Measurements from ENCODE around the gene NGEF. TPM values are rescaled to one million over a fixed set of nuclear protein-coding genes. Genes with fewer than 3 reads are reported as not detected.

Gene NGEF
- total and polyA plus RNA-seq, 7 donors = 0.28 to 13.9 (median 10.8) TPM; not detected in 2

- H3K9me3 ChIP-seq = no peaks in the 10 kb centered on the region
- H3K27ac ChIP-seq = no peak overlapping the region
- TF ChIP-seq EP300 (IDR thresholded peaks at IDR 0.05) = no peak
- peak in 1 of 4 donors; percentile 42 for TF ChIP-seq POLR2AphosphoS5 (IDR thresholded peaks at IDR 0.05)
- 69 to 72% methylated on average over 24 of the region's 24 CpGs for WGBS, 2 donors
- no peak for DNase-seq
- H3K4me3 ChIP-seq = no peak overlapping the region
- H3K36me3 ChIP-seq = no peaks in the 10 kb centered on the region
- H3K27me3 ChIP-seq = peaks cover 0 to 27% (median 6%) of the 10 kb centered on the region in 3 donors
- peaks cover 0 to 5% (median 0%) of the 10 kb centered on the region in 4 donors for H3K4me1 ChIP-seq
- intact Hi-C loops (cut with DNase I) = loop anchor here (5.0 kb wide), 1 partner anchor 444 kb away; no protein-coding TSS in a partner anchor
Measured at GRCh38 chr2:233051241-233052149, 38.4 kb upstream of the NGEF start.

- H3K27me3 ChIP-seq = peaks cover 0 to 25% (median 6%) of the 10 kb centered on the region in 3 donors
- WGBS, 2 donors = 11 to 45% methylated on average over 4 of the region's 4 CpGs
- H3K9me3 ChIP-seq = no peaks in the 10 kb centered on the region
- TF ChIP-seq EP300 (IDR thresholded peaks at IDR 0.05) (no peak), POLR2AphosphoS5 (IDR thresholded peaks at IDR 0.05) (no peak), POLR2A (IDR thresholded peaks at IDR 0.05) (no peak), CTCF (IDR thresholded peaks at IDR 0.05) (no peak)
- no peak overlapping the region for H3K27ac ChIP-seq
- no peak for DNase-seq
- no peaks in the 10 kb centered on the region for H3K36me3 ChIP-seq
- H3K4me1 ChIP-seq = peaks cover 0 to 5% (median 0%) of the 10 kb centered on the region in 4 donors
- no peak overlapping the region for H3K4me3 ChIP-seq
- intact Hi-C loops (cut with DNase I) = no loop called here
Measured at GRCh38 chr2:233049194-233049761, 36.2 kb upstream of the NGEF start.

GRCh38 chr2:233048569-233049193 lies 35.6 kb upstream of the NGEF start:
- intact Hi-C loops (cut with DNase I) = no loop called here
- TF ChIP-seq POLR2A (IDR thresholded peaks at IDR 0.05) = no peak
- no peak for TF ChIP-seq POLR2AphosphoS5 (IDR thresholded peaks at IDR 0.05)
- no peak for TF ChIP-seq CTCF (IDR thresholded peaks at IDR 0.05)
- TF ChIP-seq EP300 (IDR thresholded peaks at IDR 0.05) = no peak
- no peak overlapping the region for H3K4me3 ChIP-seq
- whole genome bisulfite sequencing, 2 donors = 77 to 87% methylated on average over 10 of the region's 10 CpGs
- peaks cover 0 to 19% (median 6%) of the 10 kb centered on the region in 3 donors for H3K27me3 ChIP-seq
- H3K4me1 ChIP-seq = no peaks in the 10 kb centered on the region
- no peak overlapping the region for H3K27ac ChIP-seq
- H3K36me3 ChIP-seq = no peaks in the 10 kb centered on the region
- no peaks in the 10 kb centered on the region for H3K9me3 ChIP-seq
- DNase-seq = no peak

- Histone ChIP-seq H3K4me1 (no peaks in the 10 kb centered on the region), H3K4me3 (no peak overlapping the region), H3K27ac (no peak overlapping the region), H3K36me3 (no peaks in the 10 kb centered on the region), H3K27me3 (peaks cover 0 to 13% (median 6%) of the 10 kb centered on the region in 3 donors), H3K9me3 (no peaks in the 10 kb centered on the region)
- DNase-seq = no peak
- TF ChIP-seq EP300 (IDR thresholded peaks at IDR 0.05) (no peak), POLR2A (IDR thresholded peaks at IDR 0.05) (no peak), CTCF (IDR thresholded peaks at IDR 0.05) (no peak), POLR2AphosphoS5 (IDR thresholded peaks at IDR 0.05) (no peak)
- intact Hi-C loops (cut with DNase I) = no loop called here
- 89% methylated on average over 9 of the region's 9 CpGs for WGBS, 2 donors
Measured at GRCh38 chr2:233047667-233048066, 34.6 kb upstream of the NGEF start.

- Histone ChIP-seq H3K36me3 (no peaks in the 10 kb centered on the region), H3K9me3 (no peaks in the 10 kb centered on the region), H3K4me1 (no peaks in the 10 kb centered on the region), H3K27ac (no peak overlapping the region), H3K4me3 (no peak overlapping the region), H3K27me3 (peaks cover 0 to 8% (median 6%) of the 10 kb centered on the region in 3 donors)
- WGBS, 2 donors = 95 to 97% methylated on average over 3 of the region's 3 CpGs
- DNase-seq = peak; percentile 25
- TF ChIP-seq POLR2AphosphoS5 (IDR thresholded peaks at IDR 0.05) (no peak), EP300 (IDR thresholded peaks at IDR 0.05) (no peak), POLR2A (IDR thresholded peaks at IDR 0.05) (no peak)
- intact Hi-C loops (cut with DNase I) = no loop called here
Measured at GRCh38 chr2:233047206-233047605, 34.1 kb upstream of the NGEF start.
